ENCODE results near the gene CCT6B. TPM values are rescaled to one million over a fixed set of nuclear protein-coding genes. Genes with fewer than 3 reads are reported as not detected.

Gene CCT6B
- total RNA-seq, 1 experiment from 2014 or later, result 1.7 TPM

DNA sequence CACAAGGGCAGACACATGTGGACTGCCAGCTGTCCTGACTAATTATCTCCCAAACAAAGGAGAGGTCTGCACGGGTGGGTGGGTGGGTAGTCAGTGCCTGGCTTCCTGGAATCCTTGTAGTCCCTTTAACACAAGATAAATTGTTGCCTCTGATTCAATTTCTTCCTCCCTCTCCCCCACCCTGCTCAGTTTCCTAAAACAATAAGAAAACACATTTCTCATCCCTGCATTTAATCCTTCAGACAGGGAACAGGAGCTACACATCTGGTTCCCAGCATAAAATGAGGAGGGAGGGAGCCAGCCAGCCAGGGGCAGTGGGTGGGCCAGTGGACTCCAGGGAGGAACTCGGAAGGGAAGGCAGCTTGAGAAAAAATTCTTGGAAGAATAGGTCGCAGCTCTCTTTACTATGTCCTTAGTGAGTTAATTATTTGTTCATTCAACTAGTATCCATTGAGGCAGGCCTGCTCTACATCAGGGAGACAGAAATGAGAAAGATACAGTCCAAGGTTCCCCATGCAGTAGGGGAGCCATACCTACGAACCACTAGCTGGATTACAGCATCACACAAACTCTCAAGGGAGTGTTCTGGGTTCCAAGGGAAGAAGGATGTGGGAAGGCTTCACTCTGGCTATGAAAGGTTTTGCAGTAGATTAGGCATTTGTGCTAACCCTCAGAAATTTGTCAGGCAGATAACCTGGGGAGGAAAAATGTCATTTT, 58.3 kb downstream of the CCT6B start:
- no peak overlapping the region for H3K4me2 ChIP-seq (ENCODE audit: insufficient read depth, insufficient read length, low read length)
- no peak overlapping the region for H3K9ac ChIP-seq (ENCODE audit: extremely low read depth, insufficient read length, low read length)
- no peaks in the 10 kb centered on the region for H3K79me2 ChIP-seq (ENCODE audit: insufficient read depth, low read length)
- H3K27me3 ChIP-seq (ENCODE audit: insufficient read depth, low read length), result no peaks in the 10 kb centered on the region
- no peak overlapping the region for H2BK5ac ChIP-seq (ENCODE audit: insufficient read length, low read length)
- H3K18ac ChIP-seq (ENCODE audit: insufficient read length, low read depth, low read length), result no peak overlapping the region
- H3K79me1 ChIP-seq (ENCODE audit: insufficient read depth, low read depth, low read length, poor library complexity, severe bottlenecking), result no peaks in the 10 kb centered on the region
- no peak overlapping the region for H2BK120ac ChIP-seq (ENCODE audit: low read depth, low read length, poor library complexity, severe bottlenecking)
- no peak overlapping the region for H4K8ac ChIP-seq (replicated peaks; ENCODE audit: insufficient read length, low read depth, low read length)
- H3K23ac ChIP-seq (ENCODE audit: insufficient read length, low read depth, low read length), result no peak overlapping the region
- Mint-ChIP-seq H3K27ac (no peak overlapping the region), H3K36me3 (ENCODE audit: insufficient read depth in 1 of 3, low read depth in 3 of 3) (no peaks in the 10 kb centered on the region), H3K9me3 (no peaks in the 10 kb centered on the region), H3K4me1 (peaks cover 0 to 3% of the 10 kb centered on the region in 2 experiments; a peak in 1 of 4 replicates), H3K4me3 (no peak overlapping the region), H3K27me3 (ENCODE audit: low read depth) (peaks cover 51% of the 10 kb centered on the region)
- H2AFZ ChIP-seq (ENCODE audit: low read length), result no peak overlapping the region
- H3K56ac ChIP-seq (ENCODE audit: insufficient read length, low read depth, low read length), result no peak overlapping the region
- H4K91ac ChIP-seq (ENCODE audit: insufficient read length, low read depth, low read length), result no peak overlapping the region
- no peak overlapping the region for H4K5ac ChIP-seq (ENCODE audit: insufficient read length, low read depth, low read length)
- no peak overlapping the region for H3T11ph ChIP-seq (ENCODE audit: low read length)
- H3K9me3 ChIP-seq (ENCODE audit: control insufficient read depth, low read depth, low read length), result no peaks in the 10 kb centered on the region
- H3K27ac ChIP-seq (ENCODE audit: insufficient read length, low read depth, low read length), result no peak overlapping the region
- no peak overlapping the region for H2BK15ac ChIP-seq (ENCODE audit: low read depth, low read length)
- H2AK5ac ChIP-seq (ENCODE audit: insufficient read length, low read length), result no peak overlapping the region
- no peak overlapping the region for H2BK12ac ChIP-seq (ENCODE audit: insufficient read length, low read depth, low read length)
- peak; percentile 15 for DNase-seq
- no peak overlapping the region for H3K4ac ChIP-seq (ENCODE audit: low read depth, low read length)
- H2BK20ac ChIP-seq (ENCODE audit: low read depth, low read length, poor library complexity, severe bottlenecking), result no peak overlapping the region
- TF ChIP-seq, protein P1, sequence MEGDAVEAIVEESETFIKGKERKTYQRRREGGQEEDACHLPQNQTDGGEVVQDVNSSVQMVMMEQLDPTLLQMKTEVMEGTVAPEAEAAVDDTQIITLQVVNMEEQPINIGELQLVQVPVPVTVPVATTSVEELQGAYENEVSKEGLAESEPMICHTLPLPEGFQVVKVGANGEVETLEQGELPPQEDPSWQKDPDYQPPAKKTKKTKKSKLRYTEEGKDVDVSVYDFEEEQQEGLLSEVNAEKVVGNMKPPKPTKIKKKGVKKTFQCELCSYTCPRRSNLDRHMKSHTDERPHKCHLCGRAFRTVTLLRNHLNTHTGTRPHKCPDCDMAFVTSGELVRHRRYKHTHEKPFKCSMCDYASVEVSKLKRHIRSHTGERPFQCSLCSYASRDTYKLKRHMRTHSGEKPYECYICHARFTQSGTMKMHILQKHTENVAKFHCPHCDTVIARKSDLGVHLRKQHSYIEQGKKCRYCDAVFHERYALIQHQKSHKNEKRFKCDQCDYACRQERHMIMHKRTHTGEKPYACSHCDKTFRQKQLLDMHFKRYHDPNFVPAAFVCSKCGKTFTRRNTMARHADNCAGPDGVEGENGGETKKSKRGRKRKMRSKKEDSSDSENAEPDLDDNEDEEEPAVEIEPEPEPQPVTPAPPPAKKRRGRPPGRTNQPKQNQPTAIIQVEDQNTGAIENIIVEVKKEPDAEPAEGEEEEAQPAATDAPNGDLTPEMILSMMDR (conservative IDR thresholded peaks at IDR 0.05), result no peak
- no peaks in the 10 kb centered on the region for H3K23me2 ChIP-seq (ENCODE audit: insufficient read length, low read depth, low read length, poor library complexity, severe bottlenecking)
- no CpG with 5 or more reads among the region's 4 CpGs for WGBS (ENCODE audit: extremely low coverage, insufficient read length, low lambda C conversion rate)
- no peak overlapping the region for H3K14ac ChIP-seq (ENCODE audit: insufficient read depth, low read length)
- no peaks in the 10 kb centered on the region for H4K20me1 ChIP-seq (ENCODE audit: control insufficient read depth, insufficient read depth, insufficient read length)
- no peaks in the 10 kb centered on the region for H3K4me1 ChIP-seq (ENCODE audit: insufficient read depth, low read length)

All from H9 (cell line).